ENCODE results near the gene FUZ.

DNA sequence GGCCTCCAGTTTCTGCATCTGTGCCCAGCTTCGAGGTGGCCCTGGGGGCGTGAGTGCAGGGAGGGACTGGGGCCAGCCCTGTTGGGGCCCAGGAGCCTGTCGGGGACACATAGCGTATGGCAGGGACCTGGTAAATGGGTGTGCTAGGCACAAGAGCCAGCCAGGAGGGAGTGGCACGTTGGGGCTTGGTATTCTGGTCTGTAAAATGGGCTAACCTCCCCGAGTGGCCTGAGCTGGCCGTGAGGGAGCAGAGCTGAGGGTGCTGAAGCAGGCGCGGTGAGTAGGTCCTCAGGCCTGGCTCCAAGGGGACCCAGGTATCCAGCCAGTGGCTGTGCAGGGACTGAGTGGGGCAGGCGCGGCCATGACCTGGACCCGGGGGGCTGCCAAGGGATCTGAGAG, 42.2 kb upstream of the FUZ start:
- no peak; the same call in 1 of the 2 replicates for TF ChIP-seq POLR2AphosphoS5 (IDR thresholded peaks at IDR 0.05; ENCODE audit: low read depth, low read length)
- no peak for TF ChIP-seq SIN3A (IDR thresholded peaks at IDR 0.05; ENCODE audit: borderline replicate concordance, insufficient read depth, low read length)
- no peak for TF ChIP-seq TAF1 (IDR thresholded peaks at IDR 0.05; ENCODE audit: borderline replicate concordance, insufficient read depth, low read length)
- no peak for TF ChIP-seq REST (IDR thresholded peaks at IDR 0.05; ENCODE audit: insufficient read depth in 1 of 2, low read depth in 2 of 2, low read length in 2 of 2)
- no peak for TF ChIP-seq FOXP2 (optimal IDR thresholded peaks at IDR 0.05; ENCODE audit: borderline replicate concordance, extremely low read depth, extremely low read length, insufficient read depth)
